BE2C (cell line): ENCODE results near the gene LETMD1.
"Not testable (repeated sequence)": the region's sequence is repeated elsewhere in the genome, so short reads cannot be mapped to it uniquely, and the experiment has no call there.

Experiments
- DNase-seq: peaks from one replicate; pipeline ENCODE4 v3.0.0-alpha.2; 2020
- H3K27me3 ChIP-seq: fragments of 250-450 bp; sonication (Bioruptor Pico); 2 replicates; pipeline ENCODE4 v1.5.1; 2020; ENCODE audit warnings: mild to moderate bottlenecking
- H3K36me3 ChIP-seq: fragments of 250-450 bp; sonication (Bioruptor Pico); 2 replicates; pipeline ENCODE4 v1.5.1; 2020; ENCODE audit warnings: mild to moderate bottlenecking
- H3K4me1 ChIP-seq: fragments of 250-450 bp; sonication (Bioruptor Pico); 2 replicates; pipeline ENCODE4 v1.5.1; 2020
- H3K4me3 ChIP-seq: 2 replicates; pipeline ENCODE4 v1.5.1; 2011; ENCODE audit warnings: low read depth, low read length
- H3K9me3 ChIP-seq: fragments of 250-450 bp; sonication (Bioruptor Pico); 2 replicates; pipeline ENCODE4 v1.5.1; 2020
- CTCF ChIP-seq: IDR thresholded peaks from 2 replicates; pipeline ENCODE4 v1.5.1; 2012; ENCODE audit warnings: mild to moderate bottlenecking, low read depth, low read length

Gene LETMD1

GRCh38 chr12:51013441-51013840 lies 34.7 kb upstream of the LETMD1 start:
- Histone ChIP-seq H3K27me3 (no peaks in the 10 kb centered on the region), H3K4me1 (peaks cover 3% of the 10 kb centered on the region), H3K4me3 (no peak overlapping the region), H3K36me3 (peaks cover 2% of the 10 kb centered on the region; the same call in 1 of the 2 replicates), H3K9me3 (no peaks in the 10 kb centered on the region)
- TF ChIP-seq CTCF: no peak
- DNase-seq: no peak

DNA sequence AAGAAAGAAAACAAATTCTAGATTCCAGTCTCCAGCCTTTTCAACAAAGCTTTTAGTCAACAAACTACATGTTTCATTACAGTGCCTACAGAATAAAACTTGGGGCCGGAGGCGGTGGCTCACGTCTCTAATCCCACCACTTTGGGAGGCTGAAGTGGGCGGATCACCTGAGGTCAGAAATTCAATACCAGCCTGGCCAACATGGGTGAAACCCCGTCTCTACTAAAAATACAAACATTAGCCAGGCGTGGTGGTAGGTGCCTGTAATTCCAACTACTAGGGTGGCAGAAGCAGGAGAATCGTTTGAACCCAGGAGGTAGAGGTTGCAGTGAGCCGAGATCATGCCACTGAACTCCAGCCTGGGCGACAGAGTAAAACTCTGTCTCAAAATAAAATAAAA lies 33.7 kb upstream of the LETMD1 start:
- not testable (repeated sequence) for H3K9me3 ChIP-seq, DNase-seq, H3K36me3 ChIP-seq, H3K27me3 ChIP-seq, H3K4me3 ChIP-seq, H3K4me1 ChIP-seq

GRCh38 chr12:51017452-51017851 lies 30.7 kb upstream of the LETMD1 start:
- H3K36me3 ChIP-seq: peaks cover 2% of the 10 kb centered on the region; the same call in 1 of the 2 replicates
- no peak for DNase-seq
- no peak for TF ChIP-seq CTCF
- H3K9me3 ChIP-seq: no peaks in the 10 kb centered on the region
- H3K27me3 ChIP-seq: no peaks in the 10 kb centered on the region
- peaks cover 2% of the 10 kb centered on the region; the same call in 1 of the 2 replicates for H3K4me1 ChIP-seq
- no peak overlapping the region for H3K4me3 ChIP-seq

DNA sequence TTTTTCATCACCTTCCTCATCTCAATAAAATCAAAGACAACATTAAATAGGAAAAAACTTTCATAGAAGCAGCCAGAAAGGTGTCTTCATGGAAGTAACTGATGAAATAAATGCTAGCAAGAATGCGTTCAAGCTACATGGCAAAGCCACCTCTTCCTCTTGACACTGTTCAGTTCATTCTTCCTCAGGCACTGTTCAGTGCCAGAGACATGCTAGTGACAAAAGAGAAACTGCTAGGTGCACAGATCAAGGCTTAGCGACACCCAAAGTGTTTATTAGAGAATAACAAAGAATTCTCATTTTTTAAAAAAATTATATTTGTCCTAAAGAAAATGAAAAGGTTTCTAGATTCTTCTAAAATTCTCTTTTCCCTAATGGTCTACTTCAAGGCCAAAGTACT lies 29.2 kb upstream of the LETMD1 start:
- no peak for TF ChIP-seq CTCF
- H3K27me3 ChIP-seq: no peaks in the 10 kb centered on the region
- H3K36me3 ChIP-seq: peaks cover 1% of the 10 kb centered on the region
- no peak for DNase-seq
- H3K9me3 ChIP-seq: no peaks in the 10 kb centered on the region
- no peak overlapping the region for H3K4me3 ChIP-seq
- H3K4me1 ChIP-seq: peaks cover 2% of the 10 kb centered on the region; the same call in 1 of the 2 replicates

DNA sequence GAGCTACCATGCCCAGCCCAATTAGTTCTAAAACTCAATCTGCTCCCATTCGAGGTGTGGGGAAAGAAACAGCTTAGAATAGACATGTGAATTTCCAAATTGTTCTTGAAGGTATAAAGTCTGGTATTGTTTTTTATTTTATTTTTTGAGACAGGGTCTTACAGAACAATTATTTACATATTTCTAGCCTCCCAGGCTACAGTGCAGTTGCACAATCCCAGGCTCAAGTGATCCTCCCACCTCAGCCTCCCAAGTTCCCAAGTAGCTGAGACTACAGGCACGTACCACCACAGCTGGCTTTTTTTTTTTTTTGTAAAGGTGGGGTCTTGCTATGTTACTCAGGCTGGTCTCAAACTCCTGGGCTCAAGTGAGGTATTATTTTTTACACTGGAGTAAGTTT lies 28.2 kb upstream of the LETMD1 start:
- H3K4me1 ChIP-seq: peaks cover 7% of the 10 kb centered on the region; the same call in 1 of the 2 replicates
- no peak for DNase-seq
- H3K36me3 ChIP-seq: no peaks in the 10 kb centered on the region; the same call in none of the 2 replicates
- no peaks in the 10 kb centered on the region for H3K27me3 ChIP-seq
- no peak for TF ChIP-seq CTCF
- no peaks in the 10 kb centered on the region for H3K9me3 ChIP-seq
- no peak overlapping the region for H3K4me3 ChIP-seq

DNA sequence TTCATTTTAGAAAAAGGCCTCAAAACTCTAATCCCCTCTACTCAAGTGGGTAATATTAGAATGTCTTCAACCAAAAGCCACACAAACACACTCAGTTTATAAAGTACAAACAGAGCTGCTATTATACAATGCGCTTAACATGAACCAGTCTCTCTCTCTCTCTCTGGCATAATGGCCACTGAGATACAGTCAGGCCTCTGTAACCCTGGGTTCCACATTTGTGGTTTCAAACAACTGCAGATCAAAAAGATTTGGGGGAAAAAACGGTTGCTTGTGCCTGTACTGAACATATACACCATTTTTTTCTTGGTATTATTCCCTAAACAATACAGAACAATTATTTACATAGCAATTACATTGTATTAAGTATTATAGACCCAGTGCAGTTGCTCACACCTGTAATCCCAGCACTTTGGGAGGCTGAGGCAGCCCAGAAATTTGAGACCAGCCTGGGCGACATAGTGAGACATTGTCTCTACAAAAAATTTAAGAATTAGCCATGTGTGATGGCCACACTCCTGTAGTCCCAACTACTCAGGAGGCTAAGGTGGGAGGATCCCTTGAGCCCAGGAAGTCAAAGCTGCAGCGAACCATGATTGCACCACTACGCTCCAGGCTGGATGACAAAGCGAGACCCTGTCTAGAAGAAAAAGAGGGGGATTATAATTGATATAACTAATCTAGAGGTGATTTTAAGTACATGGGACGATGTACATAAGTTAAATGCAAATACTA lies 27.5 kb upstream of the LETMD1 start:
- Histone ChIP-seq H3K4me1 (peaks cover 7% of the 10 kb centered on the region; the same call in 1 of the 2 replicates), H3K27me3 (no peaks in the 10 kb centered on the region), H3K36me3 (no peaks in the 10 kb centered on the region; the same call in none of the 2 replicates), H3K9me3 (no peaks in the 10 kb centered on the region), H3K4me3 (no peak overlapping the region)
- no peak for DNase-seq
- TF ChIP-seq CTCF: no peak
